ENCODE data around the gene KIF21B. TPM values are rescaled to one million over a fixed set of nuclear protein-coding genes. Genes with fewer than 3 reads are reported as not detected.

The KIF21B gene
- polyA plus RNA-seq, 3 donors: 2.0 to 2.3 (median 2.0) TPM

Other genes with a start within 250 kb of the KIF21B start
- gene GPR25, start 150.7 kb downstream of the KIF21B start, polyA plus RNA-seq (ENCODE audit: insufficient read length in 3 of 3): not detected
- 10 to 100 TPM; 30.5 to 37.8 (median 33.0) TPM for gene INAVA, start 128.8 kb downstream of the KIF21B start, polyA plus RNA-seq (ENCODE audit: insufficient read length in 3 of 3)
- gene CACNA1S, start 88.7 kb upstream of the KIF21B start, polyA plus RNA-seq (ENCODE audit: insufficient read length in 3 of 3): under 1 TPM; 0.37 to 0.51 (median 0.46) TPM
- under 1 TPM; 0.06 to 0.15 (median 0.08) TPM for gene ASCL5, start 103.5 kb upstream of the KIF21B start, polyA plus RNA-seq (ENCODE audit: insufficient read length in 3 of 3)
- gene TMEM9, start 130.8 kb upstream of the KIF21B start, polyA plus RNA-seq (ENCODE audit: insufficient read length in 3 of 3): 100 to 1,000 TPM; 145 to 169 (median 158) TPM
- under 1 TPM; 0.13 to 0.42 (median 0.29) TPM for gene IGFN1, start 167.1 kb upstream of the KIF21B start, polyA plus RNA-seq (ENCODE audit: insufficient read length in 3 of 3)